ENCODE data around the gene ADGRB2. TPM values are rescaled to one million over a fixed set of nuclear protein-coding genes. Genes with fewer than 3 reads are reported as not detected.

Gene ADGRB2
- total and polyA plus RNA-seq, 12 donors, result 0.91 to 17.9 (median 8.6) TPM

DNA sequence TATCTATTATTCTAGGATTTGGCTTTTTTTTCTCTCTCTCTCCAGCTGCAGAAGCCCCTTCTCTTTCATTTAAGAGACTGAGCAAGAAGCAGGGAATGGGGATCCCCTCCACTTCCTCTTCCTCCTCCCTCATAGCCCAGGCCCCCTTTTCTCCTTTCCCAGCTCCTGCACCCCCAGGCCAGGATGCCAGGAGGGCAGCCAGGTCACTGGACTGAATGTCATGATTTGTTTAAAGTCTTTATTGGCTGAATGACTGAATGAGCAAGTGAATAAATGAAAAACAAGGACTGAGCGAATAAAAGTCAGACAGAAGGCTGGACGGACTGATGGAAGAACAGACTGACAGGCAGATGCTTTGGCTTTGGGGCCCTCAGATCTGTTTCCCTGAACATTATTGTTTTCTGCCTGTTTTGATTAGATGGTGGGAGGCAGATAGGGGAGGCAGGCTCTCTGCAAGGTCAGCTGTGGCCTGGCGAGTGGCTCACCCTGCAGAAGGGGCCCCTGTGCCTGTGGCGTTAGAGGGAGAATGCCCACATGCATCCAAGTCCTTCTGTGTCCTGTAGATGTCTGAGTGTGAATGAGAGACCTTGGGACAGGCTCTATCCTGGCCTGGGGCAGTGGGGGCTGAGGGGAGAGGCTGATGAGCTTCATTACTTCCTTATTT, 20.3 kb upstream of the ADGRB2 start:
- DNase-seq (no peak), ATAC-seq (no peak)
- Histone ChIP-seq H3K9me3 (no peaks in the 10 kb centered on the region), H3K4me3 (no peak overlapping the region), H3K27me3 (no peaks in the 10 kb centered on the region), H3K4me1 (peaks cover 3 to 36% (median 23%) of the 10 kb centered on the region in 9 donors), H3K27ac (no peak overlapping the region), H3K36me3 (no peaks in the 10 kb centered on the region)
- intact Hi-C loops (cut with DNase I), result loop anchor here in 8 of 10 donors (5.0 to 10.0 kb wide), 8 partner anchors 67 to 280 kb away; no protein-coding TSS in a partner anchor
- 87 to 97% methylated on average over 4 of the region's 4 CpGs for WGBS, 2 donors
- TF ChIP-seq, protein P1, sequence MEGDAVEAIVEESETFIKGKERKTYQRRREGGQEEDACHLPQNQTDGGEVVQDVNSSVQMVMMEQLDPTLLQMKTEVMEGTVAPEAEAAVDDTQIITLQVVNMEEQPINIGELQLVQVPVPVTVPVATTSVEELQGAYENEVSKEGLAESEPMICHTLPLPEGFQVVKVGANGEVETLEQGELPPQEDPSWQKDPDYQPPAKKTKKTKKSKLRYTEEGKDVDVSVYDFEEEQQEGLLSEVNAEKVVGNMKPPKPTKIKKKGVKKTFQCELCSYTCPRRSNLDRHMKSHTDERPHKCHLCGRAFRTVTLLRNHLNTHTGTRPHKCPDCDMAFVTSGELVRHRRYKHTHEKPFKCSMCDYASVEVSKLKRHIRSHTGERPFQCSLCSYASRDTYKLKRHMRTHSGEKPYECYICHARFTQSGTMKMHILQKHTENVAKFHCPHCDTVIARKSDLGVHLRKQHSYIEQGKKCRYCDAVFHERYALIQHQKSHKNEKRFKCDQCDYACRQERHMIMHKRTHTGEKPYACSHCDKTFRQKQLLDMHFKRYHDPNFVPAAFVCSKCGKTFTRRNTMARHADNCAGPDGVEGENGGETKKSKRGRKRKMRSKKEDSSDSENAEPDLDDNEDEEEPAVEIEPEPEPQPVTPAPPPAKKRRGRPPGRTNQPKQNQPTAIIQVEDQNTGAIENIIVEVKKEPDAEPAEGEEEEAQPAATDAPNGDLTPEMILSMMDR (IDR thresholded peaks at IDR 0.05), result no peak

DNA sequence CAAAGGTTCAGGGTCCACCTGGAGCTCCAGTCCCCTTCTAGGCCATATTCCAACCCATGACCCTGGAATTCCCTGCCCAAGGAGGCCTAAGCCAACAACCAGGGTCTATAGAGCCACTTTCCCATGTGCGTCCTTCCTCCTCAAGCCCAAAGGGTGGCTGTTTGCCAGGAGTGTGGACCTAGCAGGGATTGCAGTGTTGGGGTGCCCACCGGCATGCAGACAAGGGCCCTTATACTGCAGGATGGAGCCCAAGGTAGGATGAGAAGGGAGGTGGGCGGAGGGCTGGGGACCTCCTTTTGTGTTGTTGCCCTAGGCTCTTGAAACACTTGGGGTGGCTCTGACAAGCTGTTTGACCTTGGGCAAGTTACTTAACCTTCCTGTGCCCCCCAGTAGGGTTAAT, 19.7 kb upstream of the ADGRB2 start:
- ATAC-seq (no peak), DNase-seq (no peak)
- TF ChIP-seq, protein P1 (IDR thresholded peaks at IDR 0.05), result no peak
- Histone ChIP-seq H3K27me3 (peaks cover 0 to under 1% (median 0%) of the 10 kb centered on the region in 7 donors), H3K9me3 (no peaks in the 10 kb centered on the region), H3K27ac (no peak overlapping the region), H3K36me3 (no peaks in the 10 kb centered on the region), H3K4me3 (no peak overlapping the region), H3K4me1 (peaks cover 3 to 32% (median 18%) of the 10 kb centered on the region in 9 donors)
- WGBS, 2 donors, result 97% methylated on average over 3 of the region's 3 CpGs
- intact Hi-C loops (cut with DNase I), result loop anchor here in 4 of 10 donors (10.0 kb wide), 3 partner anchors 69 to 281 kb away; no protein-coding TSS in a partner anchor

DNA sequence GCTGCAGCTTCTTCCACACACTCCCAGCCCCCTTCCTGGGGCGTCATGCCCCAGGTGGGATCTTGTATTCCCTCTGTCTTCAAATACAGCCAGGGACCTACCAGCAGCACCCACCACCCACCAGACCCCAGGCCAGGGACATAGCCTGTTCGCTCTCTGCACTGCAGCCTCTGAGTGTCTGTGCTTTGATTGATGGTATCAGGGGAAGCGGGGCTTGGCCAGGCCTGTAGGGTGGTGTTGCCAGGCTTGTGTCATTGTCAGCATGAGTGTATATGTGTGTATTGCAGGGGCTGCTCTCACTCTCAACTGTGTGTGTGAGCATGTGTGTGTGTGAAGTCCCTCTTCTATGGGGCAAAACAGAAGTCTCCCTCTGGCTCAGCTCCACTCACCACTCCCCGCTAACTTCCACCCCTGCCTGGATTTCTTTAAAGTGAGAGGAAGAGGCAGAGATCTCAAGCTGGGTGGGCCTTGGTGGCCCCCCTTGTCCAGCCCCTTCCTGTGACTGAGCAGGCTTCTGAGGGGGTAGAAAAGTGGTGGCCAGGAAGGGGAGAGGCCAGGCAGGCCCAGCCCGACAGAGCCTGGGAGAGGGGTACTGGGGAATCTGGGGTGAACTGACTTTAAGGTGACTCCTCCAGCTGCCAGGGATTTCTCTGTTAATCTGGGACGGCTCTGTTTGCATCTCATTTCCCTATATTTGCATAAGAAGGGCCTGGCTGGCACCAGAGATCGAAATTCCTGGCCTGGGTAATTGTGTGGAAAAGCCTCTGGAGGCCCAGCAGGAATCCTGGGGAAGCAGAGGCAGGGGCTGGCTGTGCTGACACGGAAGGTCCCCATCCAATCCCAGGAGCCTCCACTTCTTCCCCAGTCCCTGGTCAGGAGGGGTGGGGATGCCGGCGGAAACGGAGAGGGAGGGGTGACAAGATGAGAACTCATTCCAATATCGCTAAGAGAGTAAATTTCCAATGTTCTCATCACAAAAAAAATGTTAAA, 18.6 kb upstream of the ADGRB2 start:
- no peaks in the 10 kb centered on the region for H3K36me3 ChIP-seq
- H3K27me3 ChIP-seq, result peaks cover 0 to 12% (median 0%) of the 10 kb centered on the region in 7 donors
- TF ChIP-seq, protein P1 (IDR thresholded peaks at IDR 0.05), result no peak
- ATAC-seq (peak in 4 of 8 donors; percentile 27 to 46 (median 40)), DNase-seq (no peak)
- intact Hi-C loops (cut with DNase I), result loop anchor here in 4 of 10 donors (10.0 kb wide), 3 partner anchors 68 to 282 kb away; no protein-coding TSS in a partner anchor
- H3K27ac ChIP-seq, result peak overlapping the region in 4 of 10 donors; percentile 33 to 64 (median 46)
- H3K4me1 ChIP-seq, result peaks cover 3 to 21% (median 13%) of the 10 kb centered on the region in 9 donors
- H3K9me3 ChIP-seq, result no peaks in the 10 kb centered on the region
- no peak overlapping the region for H3K4me3 ChIP-seq
- 52 to 58% methylated on average over 12 of the region's 12 CpGs for WGBS, 2 donors

All from heart right ventricle (tissue), 16 donors.